Measurements from ENCODE around the gene PREX1. TPM values are rescaled to one million over a fixed set of nuclear protein-coding genes. Genes with fewer than 3 reads are reported as not detected.

Gene PREX1
- 38.2 TPM for total RNA-seq
- 8.5 TPM for polyA plus RNA-seq (ENCODE audit: insufficient read depth, low read depth, low replicate concordance)
- long read RNA-seq, donor 1 = 0 reads
- long read RNA-seq, donor 2 = 0 reads
- long read RNA-seq, donor 3 = 0 reads
- long read RNA-seq, donor 4 = 0 reads
- long read RNA-seq, donor 5 = 0 reads
- long read RNA-seq, donor 6, partial matches to known transcripts = 0 of 1 reads
- long read RNA-seq, donor 6, other reads (novel, unspliced or antisense) = 0 of 1 reads
- long read RNA-seq, donor 7, full-length matches to known transcripts = 1 of 19 reads
- long read RNA-seq, donor 7, partial matches to known transcripts = 7 of 19 reads
- long read RNA-seq, donor 7, other reads (novel, unspliced or antisense) = 11 of 19 reads
- long read RNA-seq, donor 8 = 0 reads
- long read RNA-seq, donor 9 = 0 reads
- long read RNA-seq, donor 10 = 0 reads

GRCh38 chr20:48827855-48828733 is at the start of gene PREX1:
Gene PREX1, minus strand, starts transcription at chr20:48827999. Its CDS starts 139 bp downstream, at chr20:48827860.
- no peaks in the 10 kb centered on the region for H3K36me3 ChIP-seq (ENCODE audit: control insufficient read depth in 2 of 3, insufficient read depth in 3 of 3, low read length in 3 of 3)
- FAIRE-seq = no peak
- peak within 1 kb of the TSS; percentile 50 to 62 (median 51) for H3K4me3 ChIP-seq (ENCODE audit: low read length in 3 of 3)
- peaks cover 0 to 13% (median 5%) of the 10 kb centered on the region in 3 donors for H3K4me1 ChIP-seq (ENCODE audit: control insufficient read depth in 2 of 3, insufficient read depth in 2 of 3, low read depth in 1 of 3, low read length in 3 of 3)
- H3K9me3 ChIP-seq (ENCODE audit: control insufficient read depth in 2 of 3, insufficient read depth in 1 of 3, low read length in 3 of 3) = no peaks in the 10 kb centered on the region
- no peak for TF ChIP-seq CTCF (IDR thresholded peaks at IDR 0.05; ENCODE audit: borderline replicate concordance, extremely low read depth, insufficient read depth)
- H3K27ac ChIP-seq (ENCODE audit: low read depth in 2 of 2, low read length in 2 of 2) = peak within 1 kb of the TSS; percentile 19 to 24
- intact Hi-C loops (cut with DNase I) = no loop called here
- no peaks in the 10 kb centered on the region for H3K27me3 ChIP-seq (ENCODE audit: control insufficient read depth, insufficient read depth, low read length)
- peak; percentile 75 to 94 (median 81) for DNase-seq
- H3K9ac ChIP-seq (ENCODE audit: low read length in 3 of 3) = peak within 1 kb of the TSS; percentile 19 to 52 (median 22)

GRCh38 chr20:48877304-48877703 is 49.5 kb upstream of the PREX1 start:
- Histone ChIP-seq H3K36me3 (ENCODE audit: control insufficient read depth in 2 of 3, insufficient read depth in 3 of 3, low read length in 3 of 3) (no peaks in the 10 kb centered on the region), H3K27ac (ENCODE audit: low read depth in 2 of 2, low read length in 2 of 2) (no peak overlapping the region), H3K4me1 (ENCODE audit: control insufficient read depth in 2 of 3, insufficient read depth in 2 of 3, low read depth in 1 of 3, low read length in 3 of 3) (no peaks in the 10 kb centered on the region), H3K9ac (ENCODE audit: low read length in 3 of 3) (no peak overlapping the region), H3K9me3 (ENCODE audit: control insufficient read depth in 2 of 3, insufficient read depth in 1 of 3, low read length in 3 of 3) (no peaks in the 10 kb centered on the region), H3K27me3 (ENCODE audit: control insufficient read depth, insufficient read depth, low read length) (no peaks in the 10 kb centered on the region), H3K4me3 (ENCODE audit: low read length in 3 of 3) (no peak overlapping the region)
- FAIRE-seq (no peak), DNase-seq (no peak)
- intact Hi-C loops (cut with DNase I) = no loop called here
- TF ChIP-seq CTCF (IDR thresholded peaks at IDR 0.05; ENCODE audit: borderline replicate concordance, extremely low read depth, insufficient read depth) = no peak

- Histone ChIP-seq H3K9me3 (ENCODE audit: control insufficient read depth in 2 of 3, insufficient read depth in 1 of 3, low read length in 3 of 3) (no peaks in the 10 kb centered on the region), H3K4me1 (ENCODE audit: control insufficient read depth in 2 of 3, insufficient read depth in 2 of 3, low read depth in 1 of 3, low read length in 3 of 3) (no peaks in the 10 kb centered on the region), H3K27me3 (ENCODE audit: control insufficient read depth, insufficient read depth, low read length) (no peaks in the 10 kb centered on the region), H3K4me3 (ENCODE audit: low read length in 3 of 3) (no peak overlapping the region), H3K27ac (ENCODE audit: low read depth in 2 of 2, low read length in 2 of 2) (no peak overlapping the region), H3K9ac (ENCODE audit: low read length in 3 of 3) (no peak overlapping the region), H3K36me3 (ENCODE audit: control insufficient read depth in 2 of 3, insufficient read depth in 3 of 3, low read length in 3 of 3) (no peaks in the 10 kb centered on the region)
- no peak for TF ChIP-seq CTCF (IDR thresholded peaks at IDR 0.05; ENCODE audit: borderline replicate concordance, extremely low read depth, insufficient read depth)
- FAIRE-seq = no peak
- intact Hi-C loops (cut with DNase I) = no loop called here
- no peak for DNase-seq
Observed at GRCh38 chr20:48875914-48876240, 48.1 kb upstream of the PREX1 start.

Measured in kidney (tissue), 22 donors.